ENCODE results near the gene ST13. TPM values are rescaled to one million over a fixed set of nuclear protein-coding genes. Genes with fewer than 3 reads are reported as not detected.

ST13 gene
- total and polyA plus RNA-seq, 9 of the 15 experiments (the other 6 are each of a cell fraction or from before 2014, with no cell fraction given), result 53.6 to 311 (median 195) TPM

GRCh38 chr22:40867109-40867508, 10.7 kb upstream of the ST13 start:
- no peaks in the 10 kb centered on the region for H4K20me1 ChIP-seq (replicated peaks; ENCODE audit: control insufficient read depth, insufficient read depth, low read length)
- intact Hi-C loops (cut with micrococcal nuclease) (no loop called here), in situ Hi-C loops (cut with MboI) (no loop called here)
- no peak for DNase-seq (ENCODE audit: extremely low read depth in 1 of 4, low spot score in 3 of 4)
- 36% methylated on average over 2 of the region's 2 CpGs for WGBS (ENCODE audit: insufficient coverage, low coverage, missing lambda C conversion rate)
- no peaks in the 10 kb centered on the region; a peak in 1 of 5 replicates for H3K4me1 ChIP-seq (replicated peaks in 1 of 2; ENCODE audit: control insufficient read depth in 2 of 2, insufficient read depth in 2 of 2, low read length in 2 of 2)
- ChIA-PET CTCF (ENCODE audit: low intra/inter-chr PET ratio) (no interaction called here), POLR2A (interaction anchor here (0.9 to 1.8 kb wide), 2 partner anchors 10 to 12 kb away, joined by 3 to 11 read pairs; partner anchors contain the start of genes ST13 and XPNPEP3)
- peaks cover 10% of the 10 kb centered on the region; the same call in 1 of the 3 replicates for H3K36me3 ChIP-seq (ENCODE audit: control insufficient read depth, insufficient read depth, low read length)
- H3K4me2 ChIP-seq (ENCODE audit: insufficient read depth, low read length), result no peak overlapping the region
- H2AFZ ChIP-seq (ENCODE audit: low read depth, low read length), result no peak overlapping the region
- H3K9me3 ChIP-seq (replicated peaks; ENCODE audit: control insufficient read depth, insufficient read depth, low read depth, low read length), result no peaks in the 10 kb centered on the region
- no peak overlapping the region for H3K27ac ChIP-seq (ENCODE audit: extremely low read depth, low read depth, low read length)
- no peak overlapping the region for H3K4me3 ChIP-seq
- no peak for ATAC-seq
- no TSS peak for BruUV-seq (replicated peaks)
- no peak overlapping the region for H3K9ac ChIP-seq (ENCODE audit: insufficient read depth in 1 of 2, low read depth in 2 of 2, low read length in 2 of 2)
- no peaks in the 10 kb centered on the region for H3K27me3 ChIP-seq (ENCODE audit: control insufficient read depth in 2 of 2, insufficient read depth in 2 of 2, low read length in 2 of 2)
- H3K79me2 ChIP-seq (ENCODE audit: control insufficient read depth, insufficient read depth, low read length), result peaks cover 2% of the 10 kb centered on the region; the same call in 1 of the 3 replicates
- H3K9me1 ChIP-seq (ENCODE audit: control insufficient read depth, insufficient read depth, low read length), result no peaks in the 10 kb centered on the region
- no peak for FAIRE-seq
- no peak for TF ChIP-seq NCOR1 (IDR thresholded peaks at IDR 0.05)
- TF ChIP-seq ZNF263 (CRISPR knock-in tag; IDR thresholded peaks at IDR 0.05; ENCODE audit: borderline replicate concordance), result no peak
- no peak for TF ChIP-seq ZNF551 (CRISPR knock-in tag; IDR thresholded peaks at IDR 0.05)
- no peak for TF ChIP-seq CREB5 (CRISPR knock-in tag; IDR thresholded peaks at IDR 0.05)
- TF ChIP-seq ZNF23 (CRISPR knock-in tag; IDR thresholded peaks at IDR 0.05), result no peak
- TF ChIP-seq ZBED1 (IDR thresholded peaks at IDR 0.05), result no peak
- no peak for TF ChIP-seq SNIP1 (IDR thresholded peaks at IDR 0.05; ENCODE audit: low read depth)
- no peak for TF ChIP-seq RBM22 (IDR thresholded peaks at IDR 0.05; ENCODE audit: low read depth, low read length, poor library complexity, severe bottlenecking)
- no peak for TF ChIP-seq NONO (IDR thresholded peaks at IDR 0.05; ENCODE audit: low read depth in 2 of 2, low read length in 1 of 2)
- no peak for TF ChIP-seq IRF9 (tag; IDR thresholded peaks at IDR 0.05)
- TF ChIP-seq PHF21A (IDR thresholded peaks at IDR 0.05; ENCODE audit: borderline replicate concordance, low read depth), result no peak
- TF ChIP-seq MEIS2 (IDR thresholded peaks at IDR 0.05; ENCODE audit: partially characterized antibody), result no peak
- TF ChIP-seq CHCHD3 (CRISPR knock-in tag; IDR thresholded peaks at IDR 0.05), result no peak
- TF ChIP-seq E2F5 (CRISPR knock-in tag; IDR thresholded peaks at IDR 0.05), result no peak
- TF ChIP-seq AFF1 (IDR thresholded peaks at IDR 0.05; ENCODE audit: low read depth in 1 of 2, partially characterized antibody in 2 of 2), result no peak
- TF ChIP-seq NR4A1 (CRISPR knock-in tag; IDR thresholded peaks at IDR 0.05), result no peak
- no peak for TF ChIP-seq NR4A1 (tag; IDR thresholded peaks at IDR 0.05)

Measured in K562 (cell line).